Forelimb muscle (tissue), 1 donor: ENCODE measurements around the gene ALCAM. TPM values are rescaled to one million over a fixed set of nuclear protein-coding genes. Genes with fewer than 3 reads are reported as not detected.

Experiments
- DNase-seq: peaks from one replicate; pipeline ENCODE4 v3.0.0-alpha.2; 2013; ENCODE audit warnings: low read depth
- polyA plus RNA-seq: library from polyadenylated mRNA; unstranded; fragments of 120-200 nt; gene quantifications from one replicate; pipeline ENCODE4 v1.2.1, GENCODE V29; 2013; ENCODE audit not compliant: insufficient read length

Gene ALCAM
- polyA plus RNA-seq, 1 donor: 9.0 TPM

- DNase-seq: no peak
These were observed 161.2 kb downstream of the ALCAM start for GRCh38 chr3:105527949-105528348.

GRCh38 chr3:105528955-105529354 is 162.2 kb downstream of the ALCAM start:
- no peak for DNase-seq

GRCh38 chr3:105529456-105529855 is 162.7 kb downstream of the ALCAM start:
- DNase-seq: no peak

GRCh38 chr3:105532251-105532650 is 165.5 kb downstream of the ALCAM start:
- DNase-seq: no peak

GRCh38 chr3:105533960-105534359 is 167.3 kb downstream of the ALCAM start:
- no peak for DNase-seq

- DNase-seq: no peak
These were observed 167.8 kb downstream of the ALCAM start for GRCh38 chr3:105534491-105534890.

- no peak for DNase-seq
These were observed 170.8 kb downstream of the ALCAM start for GRCh38 chr3:105537371-105538080.

- no peak for DNase-seq
These were observed 171.8 kb downstream of the ALCAM start for GRCh38 chr3:105538483-105538882.

- DNase-seq: no peak
These were observed 173.2 kb downstream of the ALCAM start for GRCh38 chr3:105539897-105540296.

GRCh38 chr3:105542282-105543019 is 175.7 kb downstream of the ALCAM start:
- DNase-seq: peak; percentile 2

- no peak for DNase-seq
These were observed 178.3 kb downstream of the ALCAM start for GRCh38 chr3:105545051-105545450.

- DNase-seq: no peak
These were observed 187.1 kb downstream of the ALCAM start for GRCh38 chr3:105553851-105554250.

GRCh38 chr3:105555206-105555605 is 188.5 kb downstream of the ALCAM start:
- DNase-seq: no peak

- DNase-seq: no peak
These were observed 193.1 kb downstream of the ALCAM start for GRCh38 chr3:105559856-105560255.

GRCh38 chr3:105561876-105562275 is 195.2 kb downstream of the ALCAM start:
- DNase-seq: no peak

- DNase-seq: no peak
These were observed 198.0 kb downstream of the ALCAM start for GRCh38 chr3:105564546-105565288.

- DNase-seq: no peak
These were observed 204.3 kb downstream of the ALCAM start for GRCh38 chr3:105571005-105571404.

- DNase-seq: no peak
These were observed 205.8 kb downstream of the ALCAM start for GRCh38 chr3:105572501-105572900.

- no peak for DNase-seq
These were observed 212.7 kb downstream of the ALCAM start for GRCh38 chr3:105579439-105579838.

- no peak for DNase-seq
These were observed 213.7 kb downstream of the ALCAM start for GRCh38 chr3:105580296-105580965.

GRCh38 chr3:105582015-105582414 is 215.3 kb downstream of the ALCAM start:
- DNase-seq: no peak
